HL-60 (cell line): ENCODE measurements around the gene COPB1.

ENCODE experiments used
- DNase-seq, 2 experiments: peaks; one replicate each; pipeline ENCODE4 v3.0.0-alpha.2; 2010 to 2020; ENCODE audit warnings: low read depth in 1 of 2, low spot score in 1 of 2
- H3K27ac ChIP-seq: fragments of 250-450 bp; sonication (Bioruptor Pico); replicated peaks from 2 replicates; pipeline ENCODE4 v1.5.1; 2020; ENCODE audit warnings: mild to moderate bottlenecking, moderate library complexity
- H3K27me3 ChIP-seq: fragments of 250-450 bp; sonication (Bioruptor Pico); 2 replicates; pipeline ENCODE4 v1.5.1; 2021; ENCODE audit warnings: mild to moderate bottlenecking, moderate library complexity; ENCODE audit not compliant: insufficient read depth, poor library complexity, severe bottlenecking
- H3K4me3 ChIP-seq: replicated peaks from 2 replicates; pipeline ENCODE4 v1.5.1; 2011; ENCODE audit warnings: mild to moderate bottlenecking, control low read depth, low read length; ENCODE audit not compliant: insufficient read depth
- GABPA ChIP-seq: IDR thresholded peaks from 2 replicates; pipeline ENCODE4 v1.6.1; 2012; ENCODE audit warnings: low read depth
- POLR2AphosphoS5 ChIP-seq: IDR thresholded peaks from 2 replicates; pipeline ENCODE4 v1.6.1; 2012; ENCODE audit warnings: low read depth
- SPI1 ChIP-seq: IDR thresholded peaks from 2 replicates; pipeline ENCODE4 v1.6.1; 2012; ENCODE audit warnings: low read depth, mild to moderate bottlenecking, borderline replicate concordance
- TF ChIP-seq, protein P1 (sequence below): IDR thresholded peaks from one replicate; pipeline ENCODE4 v1.5.1; 2011; ENCODE audit warnings: low read length, control low read depth, inconsistent platforms; ENCODE audit not compliant: insufficient read depth
- TF ChIP-seq, protein P2 (sequence below): IDR thresholded peaks from 2 replicates; pipeline ENCODE4 v1.6.1; 2012; ENCODE audit warnings: low read depth; ENCODE audit not compliant: insufficient replicate concordance

COPB1 gene

GRCh38 chr11:14422052-14422813 is 77.4 kb downstream of the COPB1 start:
- no peak overlapping the region for H3K27ac ChIP-seq
- H3K27me3 ChIP-seq: no peaks in the 10 kb centered on the region
- TF ChIP-seq GABPA: no peak
- TF ChIP-seq, protein P1, sequence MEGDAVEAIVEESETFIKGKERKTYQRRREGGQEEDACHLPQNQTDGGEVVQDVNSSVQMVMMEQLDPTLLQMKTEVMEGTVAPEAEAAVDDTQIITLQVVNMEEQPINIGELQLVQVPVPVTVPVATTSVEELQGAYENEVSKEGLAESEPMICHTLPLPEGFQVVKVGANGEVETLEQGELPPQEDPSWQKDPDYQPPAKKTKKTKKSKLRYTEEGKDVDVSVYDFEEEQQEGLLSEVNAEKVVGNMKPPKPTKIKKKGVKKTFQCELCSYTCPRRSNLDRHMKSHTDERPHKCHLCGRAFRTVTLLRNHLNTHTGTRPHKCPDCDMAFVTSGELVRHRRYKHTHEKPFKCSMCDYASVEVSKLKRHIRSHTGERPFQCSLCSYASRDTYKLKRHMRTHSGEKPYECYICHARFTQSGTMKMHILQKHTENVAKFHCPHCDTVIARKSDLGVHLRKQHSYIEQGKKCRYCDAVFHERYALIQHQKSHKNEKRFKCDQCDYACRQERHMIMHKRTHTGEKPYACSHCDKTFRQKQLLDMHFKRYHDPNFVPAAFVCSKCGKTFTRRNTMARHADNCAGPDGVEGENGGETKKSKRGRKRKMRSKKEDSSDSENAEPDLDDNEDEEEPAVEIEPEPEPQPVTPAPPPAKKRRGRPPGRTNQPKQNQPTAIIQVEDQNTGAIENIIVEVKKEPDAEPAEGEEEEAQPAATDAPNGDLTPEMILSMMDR: no peak
- TF ChIP-seq, protein P2, sequence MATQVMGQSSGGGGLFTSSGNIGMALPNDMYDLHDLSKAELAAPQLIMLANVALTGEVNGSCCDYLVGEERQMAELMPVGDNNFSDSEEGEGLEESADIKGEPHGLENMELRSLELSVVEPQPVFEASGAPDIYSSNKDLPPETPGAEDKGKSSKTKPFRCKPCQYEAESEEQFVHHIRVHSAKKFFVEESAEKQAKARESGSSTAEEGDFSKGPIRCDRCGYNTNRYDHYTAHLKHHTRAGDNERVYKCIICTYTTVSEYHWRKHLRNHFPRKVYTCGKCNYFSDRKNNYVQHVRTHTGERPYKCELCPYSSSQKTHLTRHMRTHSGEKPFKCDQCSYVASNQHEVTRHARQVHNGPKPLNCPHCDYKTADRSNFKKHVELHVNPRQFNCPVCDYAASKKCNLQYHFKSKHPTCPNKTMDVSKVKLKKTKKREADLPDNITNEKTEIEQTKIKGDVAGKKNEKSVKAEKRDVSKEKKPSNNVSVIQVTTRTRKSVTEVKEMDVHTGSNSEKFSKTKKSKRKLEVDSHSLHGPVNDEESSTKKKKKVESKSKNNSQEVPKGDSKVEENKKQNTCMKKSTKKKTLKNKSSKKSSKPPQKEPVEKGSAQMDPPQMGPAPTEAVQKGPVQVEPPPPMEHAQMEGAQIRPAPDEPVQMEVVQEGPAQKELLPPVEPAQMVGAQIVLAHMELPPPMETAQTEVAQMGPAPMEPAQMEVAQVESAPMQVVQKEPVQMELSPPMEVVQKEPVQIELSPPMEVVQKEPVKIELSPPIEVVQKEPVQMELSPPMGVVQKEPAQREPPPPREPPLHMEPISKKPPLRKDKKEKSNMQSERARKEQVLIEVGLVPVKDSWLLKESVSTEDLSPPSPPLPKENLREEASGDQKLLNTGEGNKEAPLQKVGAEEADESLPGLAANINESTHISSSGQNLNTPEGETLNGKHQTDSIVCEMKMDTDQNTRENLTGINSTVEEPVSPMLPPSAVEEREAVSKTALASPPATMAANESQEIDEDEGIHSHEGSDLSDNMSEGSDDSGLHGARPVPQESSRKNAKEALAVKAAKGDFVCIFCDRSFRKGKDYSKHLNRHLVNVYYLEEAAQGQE: no peak
- TF ChIP-seq POLR2AphosphoS5: no peak
- no peak for TF ChIP-seq SPI1
- no peak overlapping the region for H3K4me3 ChIP-seq
- no peak for DNase-seq

GRCh38 chr11:14420223-14420622 is 79.4 kb downstream of the COPB1 start:
- no peak for DNase-seq
- no peak overlapping the region for H3K27ac ChIP-seq

DNA sequence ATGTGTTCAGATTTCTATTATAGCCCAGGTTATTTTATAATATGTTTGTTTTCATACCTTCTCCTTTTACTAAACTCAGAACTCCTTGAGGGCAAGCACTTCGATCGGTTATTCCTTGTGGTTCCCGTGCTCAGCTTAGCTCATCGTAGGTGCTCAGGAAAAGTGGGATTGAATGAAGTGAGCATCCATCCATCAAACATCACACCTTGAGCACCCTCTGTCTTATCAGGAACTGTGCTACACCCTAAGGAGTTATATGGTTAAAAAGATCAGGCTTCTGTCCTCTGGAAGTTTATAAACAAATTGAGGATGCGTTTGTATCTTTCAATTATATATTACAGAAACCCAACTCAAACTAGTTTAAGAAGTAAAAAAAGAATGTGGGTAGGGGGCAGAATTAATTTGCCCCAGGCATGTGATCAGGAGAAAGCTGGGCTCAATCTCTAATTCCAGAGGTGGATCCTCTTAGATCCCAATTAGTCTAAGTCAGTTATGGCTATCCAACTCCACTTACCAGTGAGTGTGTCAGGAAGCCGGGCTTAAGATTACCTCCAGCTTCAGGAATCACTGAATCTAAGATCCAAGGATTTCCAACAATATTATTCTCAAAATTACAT is 80.7 kb downstream of the COPB1 start:
- no peak overlapping the region for H3K4me3 ChIP-seq
- H3K27me3 ChIP-seq: no peaks in the 10 kb centered on the region
- DNase-seq: no peak
- no peak overlapping the region for H3K27ac ChIP-seq
- TF ChIP-seq POLR2AphosphoS5 (no peak), GABPA (no peak), SPI1 (no peak)
- TF ChIP-seq, protein P1: no peak
- TF ChIP-seq, protein P2: no peak

More at GRCh38 chr11:14420223-14420622, 79.4 kb downstream of the COPB1 start:
- H3K4me3 ChIP-seq: no peak overlapping the region
- TF ChIP-seq, protein P2: no peak
- TF ChIP-seq GABPA (no peak), SPI1 (no peak), POLR2AphosphoS5 (no peak)
- TF ChIP-seq, protein P1: no peak
- H3K27me3 ChIP-seq: no peaks in the 10 kb centered on the region
